HG03108 (cell line): ENCODE measurements around the gene DCST2.

Experiments used
- ATAC-seq: cut with Tn5 transposase; IDR thresholded peaks from one replicate; pipeline ENCODE4 v1.9.1; 2021; ENCODE audit warnings: moderate library complexity; ENCODE audit not compliant: unreplicated experiment

The DCST2 gene

DNA sequence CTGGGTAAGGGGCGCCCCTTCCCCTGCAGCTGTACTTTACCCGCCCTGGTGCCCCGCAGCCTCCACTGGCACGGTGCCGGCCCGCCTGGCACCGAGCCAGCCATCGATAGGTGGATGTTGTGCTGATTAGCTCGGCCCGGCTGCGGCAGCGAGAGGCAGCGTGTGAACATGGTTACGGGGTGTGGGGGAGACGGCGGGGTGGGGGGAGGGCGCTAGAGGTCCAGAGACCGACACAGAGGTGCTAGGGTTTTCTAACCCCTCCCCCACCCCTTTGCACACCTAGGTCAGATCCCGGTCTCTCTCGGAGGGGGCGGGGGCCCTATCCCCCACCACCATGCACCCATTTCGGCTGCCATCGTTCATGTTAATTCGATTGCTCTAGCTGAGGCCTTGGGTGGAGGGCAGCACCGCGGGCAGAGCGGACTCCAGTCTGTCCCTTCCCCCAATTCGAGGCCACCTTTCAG, 36.6 kb upstream of the DCST2 start:
- ATAC-seq: no peak

DNA sequence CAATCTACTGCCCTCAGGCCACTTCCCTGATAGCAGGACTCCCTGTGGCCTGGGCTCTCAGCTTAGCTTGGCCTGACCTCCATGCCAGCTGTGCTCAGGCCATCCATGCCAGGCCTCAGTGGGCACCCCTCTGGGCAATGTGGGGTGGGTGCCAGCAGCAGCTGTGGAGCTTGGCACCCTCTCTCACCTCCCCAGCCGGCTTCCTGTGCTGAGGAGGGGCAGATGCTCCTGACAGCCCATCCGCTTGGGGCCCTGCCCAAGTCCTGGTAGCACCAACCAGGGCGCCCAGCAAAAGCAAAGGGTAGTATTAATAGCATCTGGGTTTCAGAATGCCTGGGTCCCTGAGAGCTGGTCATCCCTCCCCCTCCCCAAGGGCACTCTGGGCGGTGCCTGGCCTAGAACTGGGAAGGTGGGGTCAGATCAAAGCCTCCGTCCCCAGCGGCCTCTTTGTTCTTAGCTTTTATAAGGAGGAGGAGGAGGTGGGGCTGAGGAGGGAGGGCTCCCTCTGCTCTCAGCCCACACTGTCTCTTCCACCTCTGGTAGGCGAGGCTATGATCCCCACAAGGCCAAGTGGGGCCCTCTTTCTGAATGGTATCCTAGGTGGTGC, 36.1 kb upstream of the DCST2 start:
- no peak for ATAC-seq

DNA sequence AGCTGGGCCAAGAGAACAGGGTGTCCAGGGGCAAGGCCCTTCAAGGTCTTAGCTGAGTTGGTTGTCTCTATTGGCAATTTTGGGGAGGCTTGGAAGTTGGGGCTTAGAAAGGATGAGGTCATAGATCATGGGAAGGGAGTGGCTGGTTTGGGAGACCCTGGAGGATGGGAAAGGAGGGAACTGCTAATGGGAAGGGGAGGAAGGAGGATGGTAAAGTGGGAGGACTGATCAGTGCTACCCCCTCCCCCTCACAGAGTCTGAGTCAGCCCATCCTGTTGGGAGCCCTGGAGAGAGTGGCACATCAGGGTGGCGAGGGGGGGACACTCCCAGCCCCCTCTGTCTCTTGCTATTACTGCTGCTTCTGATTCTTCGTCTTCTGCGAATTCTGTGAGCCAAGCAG, 35.0 kb upstream of the DCST2 start:
- no peak for ATAC-seq

DNA sequence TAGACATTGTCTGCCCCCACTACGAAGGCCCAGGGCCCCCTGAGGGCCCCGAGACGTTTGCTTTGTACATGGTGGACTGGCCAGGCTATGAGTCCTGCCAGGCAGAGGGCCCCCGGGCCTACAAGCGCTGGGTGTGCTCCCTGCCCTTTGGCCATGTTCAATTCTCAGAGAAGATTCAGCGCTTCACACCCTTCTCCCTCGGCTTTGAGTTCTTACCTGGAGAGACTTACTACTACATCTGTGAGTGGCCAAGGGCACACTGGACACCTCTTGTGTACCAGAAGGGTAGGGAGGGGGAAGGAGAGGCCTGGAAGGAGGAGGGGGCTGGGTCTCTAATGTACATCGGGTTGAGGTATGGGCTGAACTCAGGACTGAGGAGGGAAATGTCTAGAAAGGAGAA, 33.2 kb upstream of the DCST2 start:
- no peak for ATAC-seq

DNA sequence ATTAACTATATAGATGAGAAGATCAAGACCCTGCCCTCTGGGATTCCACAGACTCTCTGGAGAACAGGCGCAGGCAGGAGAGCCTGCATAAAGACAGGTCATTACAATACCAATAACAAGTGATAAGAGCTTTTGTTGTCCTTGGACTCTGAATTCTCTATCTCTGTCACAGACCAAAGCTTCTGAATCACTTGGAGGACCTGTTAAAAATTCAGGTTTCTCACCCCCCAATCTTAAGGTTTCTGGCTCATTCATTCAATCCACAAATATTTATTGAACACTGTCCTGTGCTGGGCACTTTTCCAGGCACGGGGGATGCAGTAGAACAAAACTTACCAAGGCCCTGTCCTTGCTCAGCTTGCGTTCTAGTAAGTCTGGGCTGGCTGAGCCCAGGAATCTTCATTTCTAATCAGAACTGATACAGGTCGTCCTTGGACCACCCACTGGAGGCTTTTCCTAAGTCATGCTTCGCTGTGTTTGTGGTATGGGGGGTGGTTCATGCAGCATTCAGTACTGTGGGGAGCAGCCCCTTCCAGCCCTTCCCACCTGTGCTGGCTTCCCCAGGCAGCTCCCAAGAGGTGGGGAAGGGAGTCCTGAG, 31.4 kb upstream of the DCST2 start:
- ATAC-seq: no peak

DNA sequence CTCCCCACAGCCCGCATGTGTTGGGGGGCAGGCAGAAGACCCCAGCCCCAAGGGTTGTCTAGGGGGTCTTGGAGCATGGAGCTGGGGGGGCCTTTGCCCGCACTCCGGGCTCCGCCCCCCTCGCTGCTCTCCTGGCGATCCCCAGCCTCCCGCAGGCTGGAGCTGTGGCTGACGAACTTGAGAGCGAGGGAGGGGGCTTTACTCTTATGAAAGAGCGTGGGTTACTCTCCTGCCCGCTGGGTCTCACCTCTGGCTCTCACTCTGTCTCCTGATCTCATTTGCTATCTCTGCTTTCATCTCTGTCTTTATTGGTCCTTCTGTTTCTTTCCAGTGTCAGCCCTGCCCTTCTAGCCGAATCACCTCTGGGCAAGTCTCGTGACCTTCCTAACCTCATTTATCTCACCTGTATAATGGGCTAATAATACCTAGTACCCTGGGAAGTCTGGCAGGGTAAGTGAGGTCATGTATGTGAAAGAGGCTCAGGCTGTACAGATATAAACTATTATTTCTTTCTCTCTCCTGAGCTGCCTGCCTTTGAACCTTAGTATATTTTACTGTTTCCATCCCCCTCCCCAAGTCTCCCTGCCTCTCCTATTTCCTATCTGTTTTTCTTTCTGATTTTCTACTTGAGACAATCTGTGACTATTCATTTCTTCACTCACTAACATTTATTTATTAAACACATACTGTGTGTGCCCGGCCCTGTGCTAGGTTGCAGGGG, 30.7 kb upstream of the DCST2 start:
- ATAC-seq: peak; percentile 12

DNA sequence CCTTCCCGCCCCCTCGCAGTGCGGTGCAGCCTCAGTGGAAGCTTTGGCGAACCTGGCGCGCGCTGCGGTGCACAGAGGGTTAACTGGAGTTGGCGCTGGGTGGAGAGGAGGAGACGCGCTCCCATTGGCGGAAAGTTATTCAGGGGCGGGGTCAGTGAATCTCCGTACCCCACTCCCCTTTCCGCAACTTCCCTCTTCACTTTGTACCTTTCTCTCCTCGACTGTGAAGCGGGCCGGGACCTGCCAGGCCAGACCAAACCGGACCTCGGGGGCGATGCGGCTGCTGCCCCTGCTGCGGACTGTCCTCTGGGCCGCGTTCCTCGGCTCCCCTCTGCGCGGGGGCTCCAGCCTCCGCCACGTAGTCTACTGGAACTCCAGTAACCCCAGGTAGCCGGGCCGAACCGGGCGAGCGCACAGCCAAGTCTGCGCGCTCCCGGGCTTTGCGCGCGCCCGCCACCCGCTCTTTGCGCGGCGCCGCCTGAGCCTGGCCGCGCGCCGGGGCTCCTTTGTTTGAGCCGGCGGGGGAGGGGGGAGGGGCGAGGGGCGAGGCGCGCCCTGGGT, 30.0 kb upstream of the DCST2 start, which contains the start of gene EFNA4:
Gene EFNA4 (plus strand): TSS at position 191 of the 561 bp plus-strand sequence. CDS start 84 bp downstream, at position 275.
- peak; percentile 66 for ATAC-seq

DNA sequence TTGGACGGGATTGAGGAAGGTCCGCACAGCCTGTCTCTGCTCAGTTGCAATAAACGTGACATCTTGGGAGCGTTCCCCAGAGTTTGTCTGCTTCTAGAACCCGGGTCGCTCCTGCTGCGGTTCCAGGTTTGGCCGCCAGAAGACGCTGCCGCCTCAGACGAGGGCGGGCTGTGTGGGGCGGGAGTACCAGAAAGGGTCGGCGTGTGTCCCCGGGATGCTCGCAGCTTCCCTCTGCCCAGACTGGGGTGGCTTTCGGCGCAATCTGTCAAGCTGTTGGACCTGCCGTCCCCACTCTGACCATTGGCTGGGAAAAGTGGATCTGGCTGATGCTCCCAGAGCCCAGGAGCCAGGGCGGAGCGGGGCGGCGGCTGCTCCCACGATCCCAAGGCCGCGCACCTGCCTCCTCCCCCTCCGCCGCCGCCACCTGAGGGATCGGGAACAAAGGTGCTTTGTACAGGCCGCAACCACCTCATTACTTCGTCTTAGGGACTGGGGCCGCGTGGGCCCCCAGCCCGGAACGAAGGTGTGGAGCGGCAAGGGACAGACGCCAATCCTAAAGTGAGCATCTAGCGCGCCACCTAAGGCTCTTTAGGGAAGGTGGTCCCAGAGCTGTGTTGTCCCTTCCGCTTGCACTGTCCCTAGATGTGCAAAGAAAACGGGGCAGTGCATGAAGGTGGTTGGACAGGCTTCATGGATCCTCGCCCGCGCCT, 29.3 kb upstream of the DCST2 start:
- ATAC-seq: no peak

DNA sequence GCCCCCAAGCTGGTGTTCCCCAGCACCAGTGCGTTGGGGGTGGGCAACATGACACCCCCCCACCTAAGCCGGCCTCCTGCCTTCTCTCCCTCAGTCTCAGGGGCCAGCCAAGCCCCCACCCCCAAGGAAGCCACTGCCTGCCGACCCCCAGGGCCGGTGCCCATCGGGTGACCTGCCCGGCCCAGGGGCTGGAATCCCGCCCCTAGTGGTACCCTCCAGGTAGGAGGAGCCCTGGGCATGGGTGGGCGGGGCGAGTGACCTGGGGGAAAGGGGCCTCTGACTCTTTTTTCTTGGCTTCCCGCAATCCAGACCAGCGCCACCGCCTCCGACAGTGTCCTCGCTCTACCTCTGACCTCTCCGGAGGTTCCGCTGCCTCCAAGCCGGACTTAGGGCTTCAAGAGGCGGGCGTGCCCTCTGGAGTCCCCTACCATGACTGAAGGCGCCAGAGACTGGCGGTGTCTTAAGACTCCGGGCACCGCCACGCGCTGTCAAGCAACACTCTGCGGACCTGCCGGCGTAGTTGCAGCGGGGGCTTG, 28.6 kb upstream of the DCST2 start:
- no peak for ATAC-seq

DNA sequence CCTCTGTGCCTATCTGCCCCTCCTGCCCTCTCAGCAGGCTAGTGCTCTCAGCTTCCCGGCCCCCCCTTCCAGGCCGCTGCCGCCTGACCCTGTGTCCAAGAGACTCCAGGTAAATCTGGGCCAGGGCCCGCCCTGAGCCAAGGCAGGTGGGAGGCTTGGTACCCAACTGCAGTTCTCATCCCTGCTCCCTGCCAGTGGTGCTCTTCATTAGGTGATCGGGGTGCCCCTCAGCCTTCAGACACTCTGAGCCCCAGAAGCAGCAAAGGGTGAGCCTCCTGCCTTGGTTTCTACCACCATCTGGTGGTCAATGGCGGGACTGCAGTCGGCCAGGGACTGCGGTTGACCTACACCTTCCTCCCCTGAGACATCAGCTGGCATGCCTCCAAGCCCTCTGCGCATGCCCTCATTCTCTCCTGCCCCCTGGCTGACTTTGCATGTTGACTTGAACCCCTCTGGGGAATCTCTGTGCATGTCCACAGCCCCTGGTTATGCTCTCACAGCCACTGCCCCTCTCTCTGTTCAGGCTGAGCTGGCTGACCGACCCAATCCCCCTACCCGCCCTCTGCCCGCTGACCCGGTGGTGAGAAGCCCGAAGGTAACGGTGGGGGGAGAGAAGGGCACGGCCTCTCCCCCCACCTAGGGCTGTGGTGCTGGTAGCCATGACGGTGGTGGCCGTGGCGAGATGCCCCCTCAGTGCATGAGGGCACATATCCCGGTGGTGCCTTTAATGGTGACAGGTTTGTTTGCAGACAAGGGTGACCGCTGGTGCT, 28.0 kb upstream of the DCST2 start:
- ATAC-seq: peak; percentile 38

DNA sequence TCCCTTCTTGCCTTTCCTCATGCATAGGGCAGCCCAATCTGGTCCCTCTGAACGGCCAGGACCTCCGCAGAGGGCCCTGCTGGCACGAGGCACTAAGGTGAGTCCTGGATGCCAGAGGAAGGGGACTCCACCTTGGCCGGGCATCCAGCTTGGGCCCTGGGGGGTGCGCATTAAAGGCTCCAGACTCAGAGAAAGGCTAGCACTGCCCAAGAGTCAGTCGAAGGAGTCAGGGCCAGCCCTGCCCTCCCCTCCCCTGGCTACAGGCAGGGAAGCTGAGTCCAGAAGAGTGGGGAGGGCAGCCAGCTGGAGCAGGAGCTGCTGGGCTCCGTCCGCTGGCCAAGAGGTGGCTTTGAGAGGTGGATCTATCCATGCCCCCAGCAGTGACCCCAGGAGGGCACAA, 27.2 kb upstream of the DCST2 start:
- ATAC-seq: no peak

DNA sequence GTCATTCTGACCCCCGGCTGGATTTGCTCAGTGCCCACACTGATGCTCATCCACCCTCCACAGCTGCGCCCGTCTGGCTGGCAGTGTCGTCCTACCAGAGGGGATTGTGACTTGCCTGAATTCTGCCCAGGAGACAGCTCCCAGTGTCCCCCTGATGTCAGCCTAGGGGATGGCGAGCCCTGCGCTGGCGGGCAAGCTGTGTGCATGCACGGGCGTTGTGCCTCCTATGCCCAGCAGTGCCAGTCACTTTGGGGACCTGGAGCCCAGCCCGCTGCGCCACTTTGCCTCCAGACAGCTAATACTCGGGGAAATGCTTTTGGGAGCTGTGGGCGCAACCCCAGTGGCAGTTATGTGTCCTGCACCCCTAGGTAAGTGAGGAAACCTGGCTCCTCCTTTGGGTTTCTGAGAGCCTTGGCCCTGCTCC, 24.2 kb upstream of the DCST2 start:
- no peak for ATAC-seq

DNA sequence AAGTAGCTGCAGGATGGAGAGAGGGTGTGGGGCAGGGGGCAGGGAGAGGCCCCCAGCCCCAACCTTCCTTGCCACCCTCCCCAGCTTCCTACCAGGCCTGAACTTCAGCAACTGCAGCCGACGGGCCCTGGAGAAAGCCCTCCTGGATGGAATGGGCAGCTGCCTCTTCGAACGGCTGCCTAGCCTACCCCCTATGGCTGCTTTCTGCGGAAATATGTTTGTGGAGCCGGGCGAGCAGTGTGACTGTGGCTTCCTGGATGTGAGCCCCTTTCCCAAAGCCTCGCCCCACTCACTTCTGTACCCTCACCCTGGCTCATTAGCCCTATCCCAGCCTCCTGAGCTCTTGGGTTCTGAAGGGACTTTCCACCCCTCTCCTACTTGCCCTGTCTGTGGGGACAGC, 23.5 kb upstream of the DCST2 start:
- ATAC-seq: no peak

DNA sequence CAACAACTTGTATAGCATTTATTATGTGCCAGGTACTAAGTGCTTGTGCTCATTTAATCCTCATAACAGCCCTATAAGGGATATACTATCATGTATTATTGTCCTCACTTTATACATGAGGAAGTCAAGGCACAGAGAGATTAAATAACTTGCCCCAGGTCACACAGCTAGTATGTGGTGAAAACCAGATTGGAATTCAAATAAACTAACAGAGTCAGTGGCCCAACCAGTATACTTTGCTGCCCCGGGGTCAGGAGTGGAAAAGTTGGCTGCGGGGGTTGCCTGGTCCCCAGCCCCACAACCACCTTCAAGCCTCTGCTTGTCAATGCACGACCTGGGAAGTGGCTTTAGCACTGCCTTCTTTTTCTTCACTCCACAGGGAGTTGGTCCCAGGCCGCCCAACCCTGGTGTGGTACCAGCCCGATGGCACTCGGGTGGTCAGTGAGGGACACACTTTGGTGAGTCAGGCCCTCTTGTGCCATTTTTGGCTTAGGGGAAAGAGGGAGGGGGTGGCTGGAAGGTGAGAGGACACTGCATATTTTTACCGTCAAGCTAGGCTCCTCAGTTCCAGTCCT, 20.0 kb upstream of the DCST2 start:
- no peak for ATAC-seq

DNA sequence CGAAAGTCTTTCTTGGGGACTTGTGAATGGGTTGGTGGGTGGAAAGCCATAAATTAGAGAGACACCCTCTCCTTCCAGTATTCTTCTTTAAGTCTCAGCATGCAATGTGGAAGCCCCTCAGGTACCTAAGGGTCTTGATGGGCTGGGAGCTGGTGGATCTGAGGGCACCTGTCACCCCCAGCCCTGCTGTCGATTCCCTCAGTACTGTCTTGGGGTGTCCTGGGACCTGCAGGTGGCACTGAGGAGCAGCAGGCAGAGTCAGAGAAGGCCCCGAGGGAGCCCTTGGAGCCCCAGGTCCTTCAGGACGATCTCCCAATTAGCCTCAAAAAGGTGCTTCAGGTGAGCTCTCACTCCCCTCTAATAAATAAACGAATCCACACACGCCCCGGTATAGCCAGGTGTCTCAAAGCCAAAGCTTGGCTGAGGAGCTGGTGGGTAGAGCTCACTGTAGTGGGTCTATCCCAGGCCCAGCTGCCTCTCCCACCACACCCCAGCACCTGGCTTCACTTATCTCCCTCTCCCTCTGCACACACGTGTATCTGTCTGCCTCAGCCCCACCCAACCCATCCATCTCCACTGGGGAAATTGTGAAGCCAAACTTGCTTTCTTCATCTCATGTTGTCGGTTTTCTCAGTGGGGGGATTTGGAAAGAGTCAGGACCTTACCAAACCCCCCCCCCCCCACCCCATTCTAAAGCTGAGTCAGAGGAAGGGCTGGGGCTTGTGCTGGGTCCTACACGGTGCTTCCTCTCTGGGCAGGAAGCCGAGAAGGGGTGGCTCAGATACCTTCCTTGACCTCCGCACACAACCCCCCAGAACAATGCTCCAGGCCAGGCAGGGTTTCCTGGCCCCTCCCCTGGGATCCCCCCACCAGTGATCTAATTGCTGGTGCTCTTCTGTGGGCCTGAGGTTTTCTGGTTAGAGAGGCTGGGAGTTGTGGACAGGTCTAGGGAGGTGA, 19.1 kb upstream of the DCST2 start:
- no peak for ATAC-seq

DNA sequence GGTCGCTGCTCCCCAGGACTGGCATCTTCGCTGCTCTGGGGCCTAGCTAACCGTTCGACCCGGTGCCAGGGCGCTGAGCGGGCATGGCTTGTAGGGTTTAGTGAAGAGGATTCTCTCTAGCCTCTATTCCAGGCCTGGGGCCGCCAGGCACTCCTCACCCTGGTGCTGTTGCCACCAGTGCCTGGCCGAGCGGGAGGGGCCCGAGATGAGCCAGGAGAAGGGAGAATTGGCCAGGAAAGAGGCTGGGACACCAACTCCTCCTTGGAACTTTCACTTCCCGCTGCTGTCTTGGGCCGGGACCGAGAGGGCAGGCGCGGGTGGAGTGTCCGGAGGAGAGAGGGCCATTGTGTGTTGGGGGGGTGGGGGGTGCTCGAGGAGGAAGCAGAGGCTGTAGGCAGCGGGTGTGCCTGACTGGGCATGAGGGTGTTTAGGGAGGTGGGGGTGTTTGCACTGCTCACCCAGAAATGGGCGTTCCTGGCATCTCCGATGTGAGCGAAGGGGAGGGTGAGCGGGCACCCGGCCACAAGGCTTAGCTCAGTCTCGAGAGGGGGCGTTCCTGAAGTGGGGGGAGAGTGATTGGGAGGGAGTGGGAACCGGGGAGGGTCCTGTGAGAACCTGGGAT, 18.3 kb upstream of the DCST2 start:
- ATAC-seq: no peak

DNA sequence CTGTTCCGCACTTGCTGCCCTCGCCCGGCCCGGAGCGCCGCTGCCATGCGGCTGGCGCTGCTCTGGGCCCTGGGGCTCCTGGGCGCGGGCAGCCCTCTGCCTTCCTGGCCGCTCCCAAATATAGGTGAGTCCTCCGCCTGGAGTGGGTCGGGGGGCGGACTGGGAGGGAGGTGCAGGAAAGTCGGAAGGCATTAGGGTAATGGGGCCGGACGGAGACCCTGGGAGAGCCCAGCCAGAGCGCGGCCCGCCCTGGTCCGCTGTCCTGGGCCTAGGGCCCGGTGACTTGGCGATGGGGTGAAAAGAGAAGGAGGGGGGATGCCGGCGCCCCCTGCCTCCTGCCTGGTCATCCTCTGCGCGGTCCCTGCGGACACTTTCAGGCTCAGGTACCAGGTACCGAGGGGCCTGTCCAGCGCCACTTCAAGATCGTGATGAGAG, 17.8 kb upstream of the DCST2 start:
- ATAC-seq: no peak
